Nephron progenitor cell (in vitro differentiated cells): Measurements from ENCODE around the gene IRX6.

Experiments
- DNase-seq: peaks from one replicate; pipeline ENCODE4 v3.0.0; 2021
- H3K27ac Mint-ChIP-seq: 2 replicates; pipeline ENCODE4 v1.8.0; 2021; ENCODE audit warnings: mild to moderate bottlenecking, moderate library complexity, mixed read lengths
- H3K27me3 Mint-ChIP-seq: 2 replicates; pipeline ENCODE4 v1.8.0; 2021; ENCODE audit warnings: mild to moderate bottlenecking, low read depth, mixed read lengths; ENCODE audit not compliant: poor library complexity
- H3K36me3 Mint-ChIP-seq: 2 replicates; pipeline ENCODE4 v1.8.0; 2021; ENCODE audit warnings: low read depth, mixed read lengths
- H3K4me1 Mint-ChIP-seq: 2 replicates; pipeline ENCODE4 v1.8.0; 2021; ENCODE audit warnings: mixed read lengths
- H3K4me3 Mint-ChIP-seq: 2 replicates; pipeline ENCODE4 v1.8.0; 2021; ENCODE audit warnings: mild to moderate bottlenecking, moderate library complexity, mixed read lengths
- H3K9me3 Mint-ChIP-seq: 2 replicates; pipeline ENCODE4 v1.8.0; 2021; ENCODE audit warnings: mild to moderate bottlenecking, moderate library complexity, mixed read lengths
- CTCF ChIP-seq: fragments of 200-600 bp; sonication (generic); IDR thresholded peaks from 2 replicates; pipeline ENCODE4 v1.5.0; 2021; ENCODE audit warnings: antibody characterized with exemption

The IRX6 gene

GRCh38 chr16:55377840-55378239, 53.8 kb downstream of the IRX6 start:
- H3K36me3 Mint-ChIP-seq: no peaks in the 10 kb centered on the region
- no peaks in the 10 kb centered on the region for H3K9me3 Mint-ChIP-seq
- H3K27me3 Mint-ChIP-seq: peaks cover 59% of the 10 kb centered on the region
- no peak overlapping the region for H3K27ac Mint-ChIP-seq
- peaks cover 5% of the 10 kb centered on the region for H3K4me1 Mint-ChIP-seq
- DNase-seq: no peak
- no peak overlapping the region for H3K4me3 Mint-ChIP-seq
- TF ChIP-seq CTCF: no peak

- H3K27ac Mint-ChIP-seq: no peak overlapping the region
- no peaks in the 10 kb centered on the region for H3K9me3 Mint-ChIP-seq
- DNase-seq: no peak
- TF ChIP-seq CTCF: no peak
- no peaks in the 10 kb centered on the region for H3K36me3 Mint-ChIP-seq
- no peak overlapping the region for H3K4me3 Mint-ChIP-seq
- H3K4me1 Mint-ChIP-seq: peaks cover 5% of the 10 kb centered on the region
- peaks cover 58% of the 10 kb centered on the region for H3K27me3 Mint-ChIP-seq
Observed at GRCh38 chr16:55378616-55379015, 54.6 kb downstream of the IRX6 start.

- Mint-ChIP-seq H3K27ac (no peak overlapping the region), H3K4me3 (no peak overlapping the region), H3K27me3 (peaks cover 52% of the 10 kb centered on the region), H3K9me3 (no peaks in the 10 kb centered on the region), H3K36me3 (no peaks in the 10 kb centered on the region), H3K4me1 (peaks cover 5% of the 10 kb centered on the region)
- DNase-seq: no peak
- no peak for TF ChIP-seq CTCF
Observed at GRCh38 chr16:55379371-55379770, 55.4 kb downstream of the IRX6 start.

GRCh38 chr16:55379876-55380390, 55.9 kb downstream of the IRX6 start:
- no peaks in the 10 kb centered on the region for H3K36me3 Mint-ChIP-seq
- H3K27me3 Mint-ChIP-seq: peaks cover 50% of the 10 kb centered on the region
- no peak for TF ChIP-seq CTCF
- H3K4me1 Mint-ChIP-seq: peaks cover 5% of the 10 kb centered on the region
- no peak overlapping the region for H3K4me3 Mint-ChIP-seq
- H3K9me3 Mint-ChIP-seq: no peaks in the 10 kb centered on the region
- no peak overlapping the region for H3K27ac Mint-ChIP-seq
- no peak for DNase-seq
